Ascending aorta (tissue), 2 donors: Measurements from ENCODE around the gene LMBR1. TPM values are rescaled to one million over a fixed set of nuclear protein-coding genes. Genes with fewer than 3 reads are reported as not detected.
"Not testable (repeated sequence)": the region's sequence is repeated elsewhere in the genome, so short reads cannot be mapped to it uniquely, and the experiment has no call there.

Experiments
- DNase-seq, 2 donors: peaks; one replicate each; pipeline ENCODE4 v3.0.0-alpha.2; 2019; ENCODE audit warnings: low spot score in 2 of 2
- H3K27ac ChIP-seq, 2 donors: fragments of 200-600 bp; sonication (generic); one replicate each; pipeline ENCODE4 v1.5.1; 2016 to 2017; ENCODE audit warnings: mild to moderate bottlenecking in 1 of 2
- H3K27me3 ChIP-seq: fragments of 200-600 bp; sonication (generic); one replicate; pipeline ENCODE4 v1.5.1; 2017
- H3K36me3 ChIP-seq, 2 donors: fragments of 200-600 bp; sonication (generic); one replicate each; pipeline ENCODE4 v1.5.1; 2016
- H3K4me1 ChIP-seq, 2 donors: fragments of 200-600 bp; sonication (generic); one replicate each; pipeline ENCODE4 v1.5.1; 2016 to 2017; ENCODE audit warnings: mild to moderate bottlenecking in 1 of 2
- H3K4me3 ChIP-seq, 2 donors: fragments of 200-600 bp; sonication (generic); one replicate each; pipeline ENCODE4 v1.5.1; 2016 to 2017; ENCODE audit warnings: mild to moderate bottlenecking in 1 of 2
- H3K9me3 ChIP-seq, 2 donors: fragments of 200-600 bp; sonication (generic); one replicate each; pipeline ENCODE4 v1.5.1; 2016
- CTCF ChIP-seq, 3 experiments: fragments of 200-600 bp in 2 of 3; fragments of 450-650 bp in 1 of 3; sonication (generic) in 2 of 3; IDR thresholded peaks; one replicate each; pipeline ENCODE4 v1.5.1; 2016 to 2019; ENCODE audit warnings: antibody characterized with exemption in 3 of 3, mild to moderate bottlenecking in 1 of 3, moderate library complexity in 1 of 3
- intact Hi-C: fragments of 100-400 bp; cut with DNase I; formaldehyde crosslinking; loops from one replicate; pipeline ENCODE4 v1.15.1; 2023
- total RNA-seq: library from RNA; depleted of rRNA; stranded (reverse); fragments of >200 nt; gene quantifications from one replicate; pipeline ENCODE4 v1.1.0, GENCODE V29; 2016

Gene LMBR1
- total RNA-seq, 1 donor from 2014 or later = 14.8 TPM

- intact Hi-C loops = no loop called here
- H3K4me1 ChIP-seq = no peaks in the 10 kb centered on the region
Observed at GRCh38 chr7:156935250-156935649, 42.3 kb upstream of the LMBR1 start.

DNA sequence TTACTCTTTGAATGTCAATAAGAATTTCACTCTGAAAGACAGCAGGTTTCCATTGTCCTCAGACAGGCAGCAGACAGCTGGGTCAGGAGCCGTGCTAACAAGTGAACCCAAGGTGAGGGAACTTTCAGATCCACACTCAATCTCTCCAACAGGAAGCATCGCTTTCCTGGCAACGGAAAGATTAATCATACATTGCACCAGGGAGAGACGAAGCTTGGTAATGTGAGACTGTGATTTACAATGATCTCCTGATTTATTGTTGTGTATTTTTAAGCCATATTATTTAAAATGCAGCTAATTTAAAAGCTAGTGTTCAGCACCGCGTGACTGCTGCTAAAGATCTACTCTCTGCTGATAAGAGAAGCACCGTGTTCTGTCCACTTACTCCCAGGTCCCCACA, 39.0 kb upstream of the LMBR1 start:
- Histone ChIP-seq H3K9me3 (no peaks in the 10 kb centered on the region), H3K4me3 (no peak overlapping the region), H3K27ac (no peak overlapping the region), H3K4me1 (no peaks in the 10 kb centered on the region), H3K36me3 (no peaks in the 10 kb centered on the region), H3K27me3 (no peaks in the 10 kb centered on the region)
- no peak for DNase-seq
- no peak for TF ChIP-seq CTCF (IDR thresholded peaks at IDR 0.05)
- intact Hi-C loops = no loop called here

More at GRCh38 chr7:156935250-156935649, 42.3 kb upstream of the LMBR1 start:
- no peak for TF ChIP-seq CTCF (IDR thresholded peaks at IDR 0.05)
- Histone ChIP-seq H3K4me3 (no peak overlapping the region), H3K9me3 (no peaks in the 10 kb centered on the region), H3K27me3 (no peaks in the 10 kb centered on the region), H3K27ac (no peak overlapping the region), H3K36me3 (no peaks in the 10 kb centered on the region)
- no peak for DNase-seq

DNA sequence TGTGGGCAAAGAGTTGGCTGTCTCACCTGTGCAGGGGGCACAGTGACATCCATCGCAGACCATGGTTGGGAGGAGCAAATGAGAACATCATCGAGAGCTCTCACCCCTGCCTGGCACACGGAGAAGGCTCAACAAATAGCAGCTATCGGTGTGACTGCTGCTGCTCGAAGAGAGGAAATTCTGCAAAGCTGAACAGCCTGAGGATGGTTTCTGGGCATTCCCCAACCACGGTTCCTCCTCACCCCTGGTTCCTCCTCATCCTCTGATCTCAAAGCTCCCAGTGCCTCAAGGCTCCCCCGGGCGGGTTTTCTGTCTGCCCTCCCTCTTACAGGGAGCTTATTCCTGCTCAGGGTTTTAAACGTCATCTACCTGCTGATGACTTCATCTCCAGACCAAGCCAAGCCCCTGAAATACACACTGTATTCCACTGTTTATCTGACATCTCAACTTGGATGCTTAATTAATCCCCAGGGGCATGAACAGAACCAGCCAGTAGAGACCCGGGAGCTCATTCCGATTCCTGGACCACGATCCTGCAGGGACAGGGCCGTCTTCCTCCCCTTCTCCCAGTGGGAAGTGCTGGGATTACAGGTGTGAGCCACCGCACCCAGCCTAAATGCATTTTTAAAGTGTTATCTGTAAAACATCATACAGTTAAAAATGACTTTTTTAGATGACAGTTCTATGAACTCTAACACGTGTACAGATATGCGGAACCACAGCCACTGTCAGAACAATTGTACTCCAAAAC, 37.0 kb upstream of the LMBR1 start:
- Histone ChIP-seq H3K36me3 (no peaks in the 10 kb centered on the region), H3K9me3 (no peaks in the 10 kb centered on the region), H3K4me1 (no peaks in the 10 kb centered on the region), H3K27ac (no peak overlapping the region), H3K27me3 (no peaks in the 10 kb centered on the region), H3K4me3 (no peak overlapping the region)
- no peak for DNase-seq
- no peak for TF ChIP-seq CTCF (IDR thresholded peaks at IDR 0.05)
- intact Hi-C loops = no loop called here

DNA sequence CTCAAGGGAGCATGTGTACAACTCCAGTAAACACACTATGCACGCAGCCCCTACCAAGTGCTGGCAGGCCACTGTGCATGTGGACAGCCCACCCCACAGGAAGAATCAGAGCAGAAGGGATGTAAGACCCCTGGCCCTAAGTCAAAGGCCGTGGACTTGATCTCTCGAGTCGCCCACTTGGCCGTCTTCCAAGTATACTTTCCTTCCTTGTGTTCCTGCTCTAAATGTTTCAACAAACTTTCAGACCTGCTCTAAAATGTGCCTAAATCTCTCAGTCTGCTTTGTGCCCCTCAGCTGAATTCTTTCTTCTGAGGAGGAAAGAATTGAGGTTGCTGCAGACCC, 35.4 kb upstream of the LMBR1 start:
- no peaks in the 10 kb centered on the region for H3K4me1 ChIP-seq
- H3K27me3 ChIP-seq = no peaks in the 10 kb centered on the region
- intact Hi-C loops = no loop called here
- TF ChIP-seq CTCF (IDR thresholded peaks at IDR 0.05) = no peak
- H3K9me3 ChIP-seq = no peaks in the 10 kb centered on the region
- no peak overlapping the region for H3K27ac ChIP-seq
- H3K36me3 ChIP-seq = no peaks in the 10 kb centered on the region
- no peak for DNase-seq
- no peak overlapping the region for H3K4me3 ChIP-seq

- no peak for TF ChIP-seq CTCF (IDR thresholded peaks at IDR 0.05)
- no peaks in the 10 kb centered on the region for H3K27me3 ChIP-seq
- H3K9me3 ChIP-seq = no peaks in the 10 kb centered on the region
- H3K4me1 ChIP-seq = no peaks in the 10 kb centered on the region
- DNase-seq = no peak
- no peak overlapping the region for H3K27ac ChIP-seq
- no peaks in the 10 kb centered on the region for H3K36me3 ChIP-seq
- intact Hi-C loops = no loop called here
- H3K4me3 ChIP-seq = no peak overlapping the region
Observed at GRCh38 chr7:156927571-156928405, 34.8 kb upstream of the LMBR1 start.

DNA sequence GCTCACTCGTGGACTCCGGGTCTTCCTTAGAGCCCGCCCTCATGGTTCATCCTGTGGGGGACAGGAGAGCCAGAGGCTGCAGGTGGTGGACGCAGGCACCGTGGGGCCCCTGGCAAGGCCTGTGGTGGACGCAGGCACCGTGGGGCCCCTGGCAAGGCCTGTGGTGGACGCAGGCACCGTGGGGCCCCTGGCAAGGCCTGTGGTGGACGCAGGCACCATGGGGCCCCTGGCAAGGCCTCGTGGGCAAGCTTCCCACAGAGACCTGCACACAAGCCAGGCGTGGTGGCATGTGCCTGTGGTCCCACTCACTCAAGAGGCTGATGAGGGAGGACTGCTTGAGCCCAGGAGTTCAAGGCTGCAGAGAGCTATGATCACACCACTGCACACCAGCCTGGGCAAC, 32.8 kb upstream of the LMBR1 start:
- H3K27ac ChIP-seq, H3K27me3 ChIP-seq, H3K36me3 ChIP-seq, intact Hi-C loops, H3K9me3 ChIP-seq, H3K4me1 ChIP-seq, H3K4me3 ChIP-seq, DNase-seq: not testable (repeated sequence)

DNA sequence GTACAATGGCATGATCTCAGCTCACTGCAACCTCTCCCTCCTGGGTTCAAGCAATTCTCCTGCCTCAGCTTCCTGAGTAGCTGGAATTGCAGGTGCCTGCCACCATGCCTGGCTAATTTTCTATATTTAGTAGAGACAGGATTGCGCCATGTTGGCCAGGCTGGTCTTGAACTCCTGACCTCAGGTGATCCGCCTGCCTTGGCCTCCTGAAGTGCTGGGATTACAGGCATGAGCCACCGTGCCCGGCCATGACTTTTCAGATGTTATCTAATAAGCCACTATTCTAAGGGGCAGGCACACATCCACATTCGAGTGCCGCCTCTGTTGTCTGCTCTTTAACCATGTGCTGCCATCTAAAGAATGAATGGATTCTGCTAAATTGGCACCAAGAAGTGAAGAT, 29.3 kb upstream of the LMBR1 start:
- DNase-seq, H3K9me3 ChIP-seq, H3K4me3 ChIP-seq, H3K4me1 ChIP-seq, H3K36me3 ChIP-seq, H3K27me3 ChIP-seq, intact Hi-C loops, H3K27ac ChIP-seq: not testable (repeated sequence)

DNA sequence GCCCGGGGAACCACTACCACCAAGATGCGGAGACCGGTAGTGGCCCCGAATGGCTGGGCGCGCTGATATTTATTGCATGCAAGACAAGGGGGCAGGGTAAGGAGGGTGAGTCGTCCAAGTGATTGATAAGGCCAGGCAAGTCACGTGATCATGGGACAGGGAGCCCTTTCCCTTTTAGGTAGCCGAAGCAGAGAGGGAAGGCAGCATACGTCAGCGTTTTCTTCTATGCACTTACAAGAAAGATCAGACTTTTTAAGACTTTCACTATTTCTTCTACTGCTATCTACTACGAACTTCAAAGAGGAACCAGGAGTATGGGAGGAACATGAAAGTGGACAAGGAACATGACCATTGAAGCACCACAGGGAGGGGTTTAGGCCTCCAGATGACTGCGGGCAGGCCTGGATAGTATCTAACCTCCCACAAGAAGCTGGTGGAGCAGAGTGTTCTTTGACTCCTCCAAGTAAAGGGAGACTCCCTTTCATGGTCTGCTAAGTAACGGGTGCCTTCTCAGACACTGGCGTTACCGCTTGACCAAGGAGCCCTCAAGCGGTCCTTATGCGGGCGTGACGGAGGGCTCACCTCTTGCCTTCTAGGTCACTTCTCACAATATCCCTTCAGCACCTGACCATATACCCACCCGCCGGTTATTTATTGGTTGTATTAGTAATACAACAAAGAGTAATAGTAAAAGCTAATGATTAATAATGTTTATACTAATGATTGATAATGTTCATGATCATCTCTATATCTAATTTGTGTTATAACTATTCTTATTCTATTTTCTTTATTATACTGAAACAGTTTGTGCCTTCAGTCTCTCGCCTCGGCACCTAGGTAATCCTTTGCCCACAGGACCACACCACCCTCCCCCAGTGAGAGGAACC, 27.7 kb upstream of the LMBR1 start:
- H3K9me3 ChIP-seq, H3K27ac ChIP-seq, H3K4me3 ChIP-seq, H3K27me3 ChIP-seq, intact Hi-C loops, H3K4me1 ChIP-seq, DNase-seq, H3K36me3 ChIP-seq: not testable (repeated sequence)
